HL-60 (cell line): ENCODE results near the gene GPR162.

Source experiments
- POLR2AphosphoS5 ChIP-seq: IDR thresholded peaks from 2 replicates; pipeline ENCODE4 v1.6.1; 2012; ENCODE audit warnings: low read depth
- SPI1 ChIP-seq: IDR thresholded peaks from 2 replicates; pipeline ENCODE4 v1.6.1; 2012; ENCODE audit warnings: low read depth, mild to moderate bottlenecking, borderline replicate concordance
- TF ChIP-seq, protein P1 (sequence below): IDR thresholded peaks from one replicate; pipeline ENCODE4 v1.5.1; 2011; ENCODE audit warnings: low read length, control low read depth, inconsistent platforms; ENCODE audit not compliant: insufficient read depth
- TF ChIP-seq, protein P2 (sequence below): IDR thresholded peaks from 2 replicates; pipeline ENCODE4 v1.6.1; 2012; ENCODE audit warnings: low read depth; ENCODE audit not compliant: insufficient replicate concordance

DNA sequence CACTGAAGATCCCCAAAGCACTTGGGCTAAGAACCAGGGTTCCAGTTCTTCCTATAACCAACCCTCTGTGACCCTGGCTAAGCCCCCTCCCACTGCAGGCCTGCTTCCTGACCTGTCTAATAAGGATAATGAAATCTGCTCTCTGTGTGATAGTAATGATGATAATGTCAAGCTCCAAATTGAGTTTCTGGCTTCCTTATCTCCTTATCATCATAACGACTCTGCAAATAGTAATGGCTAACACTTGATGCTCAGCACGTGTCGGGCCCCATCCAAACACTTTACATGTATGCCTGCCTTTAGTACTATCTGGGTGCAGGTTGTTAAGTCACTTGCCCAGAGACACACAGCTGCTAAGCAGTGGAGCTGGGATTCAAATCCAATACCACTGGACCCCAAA, 5.0 kb upstream of the GPR162 start:
- TF ChIP-seq, protein P1, sequence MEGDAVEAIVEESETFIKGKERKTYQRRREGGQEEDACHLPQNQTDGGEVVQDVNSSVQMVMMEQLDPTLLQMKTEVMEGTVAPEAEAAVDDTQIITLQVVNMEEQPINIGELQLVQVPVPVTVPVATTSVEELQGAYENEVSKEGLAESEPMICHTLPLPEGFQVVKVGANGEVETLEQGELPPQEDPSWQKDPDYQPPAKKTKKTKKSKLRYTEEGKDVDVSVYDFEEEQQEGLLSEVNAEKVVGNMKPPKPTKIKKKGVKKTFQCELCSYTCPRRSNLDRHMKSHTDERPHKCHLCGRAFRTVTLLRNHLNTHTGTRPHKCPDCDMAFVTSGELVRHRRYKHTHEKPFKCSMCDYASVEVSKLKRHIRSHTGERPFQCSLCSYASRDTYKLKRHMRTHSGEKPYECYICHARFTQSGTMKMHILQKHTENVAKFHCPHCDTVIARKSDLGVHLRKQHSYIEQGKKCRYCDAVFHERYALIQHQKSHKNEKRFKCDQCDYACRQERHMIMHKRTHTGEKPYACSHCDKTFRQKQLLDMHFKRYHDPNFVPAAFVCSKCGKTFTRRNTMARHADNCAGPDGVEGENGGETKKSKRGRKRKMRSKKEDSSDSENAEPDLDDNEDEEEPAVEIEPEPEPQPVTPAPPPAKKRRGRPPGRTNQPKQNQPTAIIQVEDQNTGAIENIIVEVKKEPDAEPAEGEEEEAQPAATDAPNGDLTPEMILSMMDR = no peak
- no peak for TF ChIP-seq POLR2AphosphoS5
- TF ChIP-seq, protein P2, sequence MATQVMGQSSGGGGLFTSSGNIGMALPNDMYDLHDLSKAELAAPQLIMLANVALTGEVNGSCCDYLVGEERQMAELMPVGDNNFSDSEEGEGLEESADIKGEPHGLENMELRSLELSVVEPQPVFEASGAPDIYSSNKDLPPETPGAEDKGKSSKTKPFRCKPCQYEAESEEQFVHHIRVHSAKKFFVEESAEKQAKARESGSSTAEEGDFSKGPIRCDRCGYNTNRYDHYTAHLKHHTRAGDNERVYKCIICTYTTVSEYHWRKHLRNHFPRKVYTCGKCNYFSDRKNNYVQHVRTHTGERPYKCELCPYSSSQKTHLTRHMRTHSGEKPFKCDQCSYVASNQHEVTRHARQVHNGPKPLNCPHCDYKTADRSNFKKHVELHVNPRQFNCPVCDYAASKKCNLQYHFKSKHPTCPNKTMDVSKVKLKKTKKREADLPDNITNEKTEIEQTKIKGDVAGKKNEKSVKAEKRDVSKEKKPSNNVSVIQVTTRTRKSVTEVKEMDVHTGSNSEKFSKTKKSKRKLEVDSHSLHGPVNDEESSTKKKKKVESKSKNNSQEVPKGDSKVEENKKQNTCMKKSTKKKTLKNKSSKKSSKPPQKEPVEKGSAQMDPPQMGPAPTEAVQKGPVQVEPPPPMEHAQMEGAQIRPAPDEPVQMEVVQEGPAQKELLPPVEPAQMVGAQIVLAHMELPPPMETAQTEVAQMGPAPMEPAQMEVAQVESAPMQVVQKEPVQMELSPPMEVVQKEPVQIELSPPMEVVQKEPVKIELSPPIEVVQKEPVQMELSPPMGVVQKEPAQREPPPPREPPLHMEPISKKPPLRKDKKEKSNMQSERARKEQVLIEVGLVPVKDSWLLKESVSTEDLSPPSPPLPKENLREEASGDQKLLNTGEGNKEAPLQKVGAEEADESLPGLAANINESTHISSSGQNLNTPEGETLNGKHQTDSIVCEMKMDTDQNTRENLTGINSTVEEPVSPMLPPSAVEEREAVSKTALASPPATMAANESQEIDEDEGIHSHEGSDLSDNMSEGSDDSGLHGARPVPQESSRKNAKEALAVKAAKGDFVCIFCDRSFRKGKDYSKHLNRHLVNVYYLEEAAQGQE = no peak
- no peak for TF ChIP-seq SPI1
